Measurements from ENCODE around the gene DIP2C.
"Not testable (repeated sequence)": the region's sequence is repeated elsewhere in the genome, so short reads cannot be mapped to it uniquely, and the experiment has no call there.

Gene DIP2C

DNA sequence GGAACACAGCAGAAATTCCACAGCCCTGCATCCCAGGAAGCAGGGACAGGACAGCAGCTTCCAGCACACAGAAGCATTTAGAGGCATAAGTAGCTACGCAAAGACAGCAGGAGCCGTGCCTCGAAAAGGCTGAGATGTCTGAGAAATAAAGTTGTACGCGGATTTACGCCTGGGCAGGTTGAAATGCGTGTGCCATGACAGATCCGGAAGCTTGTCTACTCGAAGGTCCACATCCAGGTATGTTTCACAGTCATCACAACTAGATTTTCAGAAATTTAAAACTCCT, 26.1 kb downstream of the DIP2C start:
- no peak for TF ChIP-seq TAF1 (IDR thresholded peaks at IDR 0.05; ENCODE audit: borderline replicate concordance, low read depth, low read length)
- TF ChIP-seq POLR2AphosphoS5 (IDR thresholded peaks at IDR 0.05; ENCODE audit: low read depth, low read length), result no peak
- TF ChIP-seq POLR2A (IDR thresholded peaks at IDR 0.05; ENCODE audit: low read depth, low read length), result no peak
- DNase-seq (ENCODE audit: insufficient read length) (no peak), FAIRE-seq (no peak)

DNA sequence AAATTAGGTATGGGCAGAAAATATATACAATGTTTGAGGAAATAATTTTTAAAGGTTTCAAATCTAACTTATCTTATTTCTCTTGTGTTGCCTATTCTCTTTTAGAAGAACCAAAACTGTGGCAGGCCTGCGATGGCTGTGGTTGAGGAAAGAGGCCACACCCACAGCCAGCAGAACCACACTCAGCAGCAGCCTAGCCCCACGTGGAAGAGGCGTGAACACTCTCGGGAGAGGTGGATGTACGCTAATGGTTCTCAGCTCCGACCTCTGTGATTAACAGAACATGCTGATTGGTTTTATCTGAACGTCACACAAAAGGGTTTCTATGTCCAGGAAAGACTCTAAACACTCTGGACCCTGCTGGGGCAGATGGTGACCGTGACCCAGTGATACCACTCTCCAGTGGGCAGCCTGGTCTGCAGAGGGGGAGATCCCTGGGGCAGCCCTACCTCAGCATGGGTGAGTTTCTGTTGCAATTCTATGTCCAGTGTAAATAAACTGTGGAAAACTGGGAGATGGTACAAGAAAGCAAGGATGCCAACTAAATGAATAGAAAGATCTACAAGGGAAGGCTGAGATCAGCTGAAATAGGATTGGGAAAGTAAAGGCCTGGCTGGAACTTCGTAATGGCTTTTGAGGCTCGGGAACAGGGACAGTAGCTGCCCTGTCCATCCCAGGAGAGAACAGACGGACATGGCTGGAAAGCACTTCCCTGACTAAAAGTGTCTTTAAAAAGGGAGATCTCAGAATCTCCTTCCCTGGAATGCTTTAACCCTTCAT, 26.6 kb downstream of the DIP2C start:
- FAIRE-seq (no peak), DNase-seq (ENCODE audit: insufficient read length) (no peak)
- TF ChIP-seq POLR2A (IDR thresholded peaks at IDR 0.05; ENCODE audit: low read depth, low read length) (no peak), TAF1 (IDR thresholded peaks at IDR 0.05; ENCODE audit: borderline replicate concordance, low read depth, low read length) (no peak), POLR2AphosphoS5 (IDR thresholded peaks at IDR 0.05; ENCODE audit: low read depth, low read length) (no peak)

DNA sequence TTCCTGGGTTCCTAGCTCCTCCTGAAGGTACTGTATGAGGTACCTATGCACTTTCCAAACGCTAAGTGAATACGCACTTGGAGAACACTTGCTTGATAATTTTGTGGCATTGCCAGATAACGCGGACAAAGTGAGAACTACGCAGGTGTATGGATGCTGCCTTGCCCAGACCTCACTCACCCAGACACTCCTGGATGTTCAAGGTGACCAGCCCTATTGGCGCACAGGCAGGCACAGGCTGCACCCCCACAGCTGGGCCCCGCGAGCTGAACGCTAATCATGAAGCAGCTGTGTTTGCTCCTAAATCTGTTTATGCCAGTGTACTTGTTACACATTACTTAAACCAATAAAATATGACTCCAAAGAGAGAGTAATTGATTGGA, 27.3 kb downstream of the DIP2C start:
- DNase-seq (ENCODE audit: insufficient read length) (no peak), FAIRE-seq (no peak)
- TF ChIP-seq TAF1 (IDR thresholded peaks at IDR 0.05; ENCODE audit: borderline replicate concordance, low read depth, low read length), result no peak
- TF ChIP-seq POLR2AphosphoS5 (IDR thresholded peaks at IDR 0.05; ENCODE audit: low read depth, low read length), result no peak
- TF ChIP-seq POLR2A (IDR thresholded peaks at IDR 0.05; ENCODE audit: low read depth, low read length), result no peak

DNA sequence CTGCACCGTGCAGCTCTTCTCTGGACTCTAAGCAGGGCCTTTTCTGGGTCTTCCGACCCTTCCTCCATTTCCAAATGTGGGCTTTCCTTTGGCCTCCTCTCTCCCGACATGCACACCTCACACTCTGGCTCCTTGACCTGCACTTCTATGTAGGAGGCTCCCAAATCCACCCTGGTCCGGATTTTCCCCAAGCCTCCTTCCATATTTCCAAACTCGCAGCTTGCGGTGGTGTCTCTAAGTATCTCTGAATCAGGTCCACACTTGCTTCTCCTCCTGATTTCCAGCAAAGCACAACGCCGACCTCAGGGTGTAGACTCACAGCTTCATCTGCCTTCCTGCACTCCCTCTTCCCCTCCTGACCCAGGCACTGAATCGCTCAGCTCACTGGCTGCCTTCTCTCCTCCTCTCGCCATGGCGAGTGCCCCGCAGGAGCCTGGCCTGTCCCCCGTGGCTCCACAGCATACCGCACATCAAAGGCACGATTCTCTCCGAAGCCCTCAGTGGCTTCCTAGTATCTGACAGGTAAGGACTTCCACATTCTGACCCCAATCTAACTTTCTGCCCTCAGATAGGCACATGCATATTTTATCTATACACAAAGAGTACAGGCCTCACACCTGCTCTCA, 27.8 kb downstream of the DIP2C start:
- TF ChIP-seq POLR2A (IDR thresholded peaks at IDR 0.05; ENCODE audit: low read depth, low read length) (no peak), POLR2AphosphoS5 (IDR thresholded peaks at IDR 0.05; ENCODE audit: low read depth, low read length) (no peak), TAF1 (IDR thresholded peaks at IDR 0.05; ENCODE audit: borderline replicate concordance, low read depth, low read length) (no peak)
- no peak for FAIRE-seq
- no peak for DNase-seq (ENCODE audit: insufficient read length)

DNA sequence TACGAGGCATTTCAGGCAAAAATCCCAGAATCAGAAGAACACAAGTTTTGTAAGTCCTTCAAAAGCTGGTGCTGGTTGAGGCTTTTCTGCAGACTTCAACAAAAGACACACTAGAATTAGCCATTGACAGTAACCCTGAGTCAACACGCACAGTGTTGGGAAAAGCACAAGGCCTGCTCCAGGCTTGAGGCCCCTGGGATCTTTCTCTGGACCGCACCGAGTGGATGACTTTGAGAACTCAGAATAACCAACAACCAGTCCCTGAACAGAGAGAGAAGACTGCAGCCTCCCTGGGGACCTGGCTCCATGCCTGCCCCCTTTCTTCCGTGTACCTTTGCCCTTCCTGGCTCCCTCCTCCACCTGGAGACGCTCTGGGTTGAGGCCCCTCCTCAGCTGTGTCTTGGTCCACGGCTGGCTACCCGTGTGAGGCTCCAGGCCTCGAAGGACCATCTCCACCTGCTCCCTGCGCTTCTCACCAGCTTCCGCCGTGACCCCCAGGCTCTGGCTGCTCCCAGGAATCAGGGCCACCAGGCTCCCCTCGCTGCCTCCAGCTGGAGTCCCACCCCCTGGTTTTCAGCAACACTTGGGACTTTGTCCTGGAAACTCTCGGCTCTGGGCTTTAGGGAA, 28.4 kb downstream of the DIP2C start:
- DNase-seq (ENCODE audit: insufficient read length), result no peak
- FAIRE-seq, result no peak
- no peak for TF ChIP-seq POLR2A (IDR thresholded peaks at IDR 0.05; ENCODE audit: low read depth, low read length)
- no peak for TF ChIP-seq TAF1 (IDR thresholded peaks at IDR 0.05; ENCODE audit: borderline replicate concordance, low read depth, low read length)
- TF ChIP-seq POLR2AphosphoS5 (IDR thresholded peaks at IDR 0.05; ENCODE audit: low read depth, low read length), result no peak

DNA sequence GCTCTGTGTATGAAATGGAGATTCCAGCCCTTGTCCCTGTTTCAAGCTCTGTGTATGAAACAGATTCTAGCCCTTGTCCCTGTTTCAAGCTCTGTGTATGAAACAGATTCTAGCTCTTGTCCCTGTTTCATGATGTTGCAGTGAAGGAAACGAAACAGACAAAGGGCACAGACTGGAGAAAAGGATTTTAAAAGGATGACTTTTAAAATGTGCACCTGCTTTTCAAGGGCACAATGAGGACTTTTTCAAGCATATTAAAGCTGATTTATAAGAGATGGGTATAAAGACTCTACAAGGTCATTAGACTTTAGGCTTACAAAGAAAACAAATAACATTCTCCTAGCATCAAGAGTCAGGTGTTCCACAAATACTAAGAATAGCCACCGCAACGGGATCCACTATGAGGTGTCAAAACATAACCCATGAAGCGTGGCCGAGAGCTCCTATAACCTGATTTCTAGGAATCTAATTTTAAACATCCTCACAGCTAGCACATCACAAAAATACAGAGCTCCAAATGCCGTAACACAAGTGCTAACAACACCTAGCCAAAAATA, 29.0 kb downstream of the DIP2C start:
- TF ChIP-seq POLR2A (IDR thresholded peaks at IDR 0.05; ENCODE audit: low read depth, low read length) (no peak), POLR2AphosphoS5 (IDR thresholded peaks at IDR 0.05; ENCODE audit: low read depth, low read length) (no peak), TAF1 (IDR thresholded peaks at IDR 0.05; ENCODE audit: borderline replicate concordance, low read depth, low read length) (no peak)
- no peak for FAIRE-seq
- DNase-seq (ENCODE audit: insufficient read length), result no peak

DNA sequence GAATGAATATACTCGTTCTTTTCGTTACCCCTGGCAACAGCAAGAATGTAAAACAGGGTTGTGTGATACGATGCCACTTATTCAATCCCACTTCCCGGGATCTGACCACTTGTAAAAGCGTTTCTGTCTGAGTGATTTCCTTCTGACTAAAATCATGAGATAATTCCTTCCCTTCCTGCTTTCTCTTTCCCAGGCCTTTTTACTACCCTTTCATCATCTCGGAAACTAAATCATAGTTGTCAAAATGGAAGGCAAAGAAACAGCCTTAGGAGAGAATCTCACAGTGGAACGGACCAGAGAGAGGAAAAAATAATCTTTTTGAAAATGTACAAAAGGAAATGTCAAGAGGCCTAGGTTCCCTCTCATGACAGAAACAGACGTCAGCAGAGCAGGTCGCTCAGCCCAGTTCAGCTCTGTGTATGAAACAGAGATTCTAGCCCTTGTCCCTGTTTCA, 29.8 kb downstream of the DIP2C start:
- TF ChIP-seq TAF1 (IDR thresholded peaks at IDR 0.05; ENCODE audit: borderline replicate concordance, low read depth, low read length) (no peak), POLR2A (IDR thresholded peaks at IDR 0.05; ENCODE audit: low read depth, low read length) (no peak), POLR2AphosphoS5 (IDR thresholded peaks at IDR 0.05; ENCODE audit: low read depth, low read length) (no peak)
- FAIRE-seq (no peak), DNase-seq (ENCODE audit: insufficient read length) (no peak)

DNA sequence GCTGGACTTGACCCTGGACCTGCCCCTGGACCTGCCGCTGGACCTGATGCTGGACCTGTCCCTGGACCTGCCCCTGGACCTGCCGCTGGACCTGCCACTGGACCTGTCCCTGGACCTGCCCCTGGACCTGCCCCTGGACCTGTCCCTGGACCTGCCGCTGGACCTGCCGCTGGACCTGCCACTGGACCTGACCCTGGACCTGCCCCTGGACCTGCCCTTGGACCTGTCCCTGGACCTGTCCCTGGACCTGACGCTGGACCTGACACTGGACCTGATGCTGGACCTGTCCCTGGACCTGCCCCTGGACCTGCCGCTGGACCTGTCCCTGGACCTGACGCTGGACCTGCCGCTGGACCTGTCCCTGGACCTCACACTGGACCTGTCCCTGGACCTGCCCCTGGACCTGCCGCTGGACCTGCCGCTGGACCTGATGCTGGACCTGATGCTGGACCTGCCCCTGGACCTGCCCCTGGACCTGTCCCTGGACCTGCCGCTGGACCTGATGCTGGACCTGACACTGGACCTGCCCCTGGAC, 31.6 kb downstream of the DIP2C start:
- not testable (repeated sequence) for FAIRE-seq; DNase-seq (ENCODE audit: insufficient read length)

DNA sequence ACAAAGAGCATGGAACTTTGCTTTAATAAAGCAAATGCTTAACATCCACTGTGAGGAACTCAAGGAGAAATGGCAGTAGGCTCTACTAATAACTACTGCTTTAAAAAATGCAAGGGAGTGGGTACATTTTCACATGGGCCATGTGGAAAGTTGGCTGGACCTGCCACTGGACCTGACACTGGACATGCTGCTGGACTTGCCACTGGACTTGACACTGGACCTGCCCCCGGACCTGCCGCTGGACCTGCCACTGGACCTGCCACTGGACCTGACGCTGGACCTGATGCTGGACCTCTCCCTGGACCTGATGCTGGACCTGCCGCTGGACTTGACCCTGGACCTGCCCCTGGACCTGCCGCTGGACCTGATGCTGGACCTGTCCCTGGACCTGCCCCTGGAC, 32.6 kb downstream of the DIP2C start:
- DNase-seq (ENCODE audit: insufficient read length) (no peak), FAIRE-seq (no peak)
- no peak for TF ChIP-seq POLR2A (IDR thresholded peaks at IDR 0.05; ENCODE audit: low read depth, low read length)
- no peak for TF ChIP-seq POLR2AphosphoS5 (IDR thresholded peaks at IDR 0.05; ENCODE audit: low read depth, low read length)
- TF ChIP-seq TAF1 (IDR thresholded peaks at IDR 0.05; ENCODE audit: borderline replicate concordance, low read depth, low read length), result no peak

DNA sequence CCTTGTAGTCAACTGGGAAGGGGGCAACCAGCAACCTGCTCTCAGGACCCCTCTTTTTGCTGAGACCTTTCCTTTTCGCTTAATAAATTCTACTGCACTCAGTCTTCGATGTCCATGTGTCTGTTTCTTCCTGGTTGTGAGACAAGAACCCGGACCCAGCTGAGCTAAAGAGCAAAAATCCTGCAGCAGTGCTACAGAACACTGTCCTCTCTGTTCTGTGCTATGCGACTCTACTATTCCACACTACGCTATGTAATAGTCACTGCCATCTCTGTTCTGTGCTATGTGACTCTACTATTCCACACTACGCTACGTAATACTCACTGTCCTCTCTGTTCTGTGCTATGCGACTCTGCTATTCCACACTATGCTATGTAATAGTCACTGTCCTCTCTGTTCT, 34.3 kb downstream of the DIP2C start:
- FAIRE-seq (no peak), DNase-seq (ENCODE audit: insufficient read length) (no peak)
- TF ChIP-seq POLR2A (IDR thresholded peaks at IDR 0.05; ENCODE audit: low read depth, low read length) (no peak), TAF1 (IDR thresholded peaks at IDR 0.05; ENCODE audit: borderline replicate concordance, low read depth, low read length) (no peak), POLR2AphosphoS5 (IDR thresholded peaks at IDR 0.05; ENCODE audit: low read depth, low read length) (no peak)

DNA sequence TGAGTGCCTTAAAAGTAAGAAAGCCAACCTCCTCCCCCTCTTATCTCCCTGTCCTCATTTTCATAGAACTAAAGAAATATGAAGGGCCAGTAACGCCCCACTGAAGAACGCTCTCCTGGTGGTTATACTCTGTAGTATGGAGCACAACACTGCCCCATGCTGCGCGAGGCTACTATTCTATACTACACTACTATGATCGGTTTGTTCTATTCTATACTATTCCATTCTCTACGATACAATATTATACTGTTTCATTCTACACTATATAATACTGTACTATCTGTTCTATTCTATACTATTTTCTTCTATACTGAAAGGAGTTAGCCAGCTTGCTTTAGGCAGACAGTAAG, 34.8 kb downstream of the DIP2C start:
- no peak for FAIRE-seq
- no peak for TF ChIP-seq POLR2AphosphoS5 (IDR thresholded peaks at IDR 0.05; ENCODE audit: low read depth, low read length)
- no peak for TF ChIP-seq TAF1 (IDR thresholded peaks at IDR 0.05; ENCODE audit: borderline replicate concordance, low read depth, low read length)
- TF ChIP-seq POLR2A (IDR thresholded peaks at IDR 0.05; ENCODE audit: low read depth, low read length), result no peak
- DNase-seq (ENCODE audit: insufficient read length), result no peak

All from GM12892 (cell line).